ENCODE measurements around the gene FRMD3.

Gene FRMD3

DNA sequence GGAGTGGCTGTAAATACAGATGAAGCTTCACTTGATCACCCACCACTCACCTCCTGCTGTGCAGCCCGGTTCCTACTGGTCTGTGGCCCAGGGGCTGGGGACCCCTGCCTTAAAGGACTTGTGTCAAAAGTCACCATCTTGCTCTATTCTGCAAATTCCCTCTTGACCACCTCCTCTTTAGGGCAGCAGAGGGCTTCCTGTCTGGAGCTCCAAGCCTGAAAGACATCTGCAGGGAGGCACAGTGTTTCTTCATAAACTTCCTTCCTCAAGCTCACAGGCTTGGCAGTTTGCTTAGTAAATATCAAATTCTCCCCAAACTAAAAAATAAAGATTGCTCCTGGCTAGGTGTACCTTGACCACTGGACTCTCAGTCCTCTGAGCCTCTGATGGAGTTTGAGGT is 104.4 kb downstream of the FRMD3 start:
- no peak for DNase-seq (ENCODE audit: low read depth, low spot score)

DNA sequence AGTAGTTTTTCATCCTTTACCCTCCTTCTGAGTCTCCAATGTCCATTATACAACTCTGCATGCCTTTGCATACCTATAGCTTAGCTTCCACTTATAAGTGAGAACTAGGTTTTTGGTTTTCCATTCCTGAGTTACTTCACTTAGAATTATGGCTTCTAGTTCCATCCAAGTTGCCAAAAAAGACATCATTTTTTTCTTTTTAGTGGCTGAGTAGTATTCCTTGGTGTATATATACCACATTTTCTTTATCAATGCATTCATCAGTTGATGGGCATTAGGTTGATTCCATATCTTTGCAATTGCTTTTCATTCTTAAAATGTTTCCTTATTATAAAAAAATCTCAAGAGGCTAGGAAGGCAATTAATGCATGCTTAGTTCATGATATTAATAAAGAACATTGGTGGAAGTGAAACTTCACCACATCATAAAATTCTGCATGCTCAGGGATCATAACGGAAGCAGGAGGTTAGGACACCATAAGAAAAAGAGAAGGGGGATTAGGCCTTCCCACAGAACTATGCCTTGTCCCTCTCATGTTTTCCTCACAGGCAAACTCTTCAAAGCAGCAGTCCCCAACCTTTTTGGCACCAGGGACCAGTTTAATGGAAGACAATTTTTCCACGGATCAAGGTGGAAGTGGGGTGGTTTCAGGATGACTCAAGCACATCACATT is 105.2 kb downstream of the FRMD3 start:
- no peak for DNase-seq (ENCODE audit: low read depth, low spot score)

DNA sequence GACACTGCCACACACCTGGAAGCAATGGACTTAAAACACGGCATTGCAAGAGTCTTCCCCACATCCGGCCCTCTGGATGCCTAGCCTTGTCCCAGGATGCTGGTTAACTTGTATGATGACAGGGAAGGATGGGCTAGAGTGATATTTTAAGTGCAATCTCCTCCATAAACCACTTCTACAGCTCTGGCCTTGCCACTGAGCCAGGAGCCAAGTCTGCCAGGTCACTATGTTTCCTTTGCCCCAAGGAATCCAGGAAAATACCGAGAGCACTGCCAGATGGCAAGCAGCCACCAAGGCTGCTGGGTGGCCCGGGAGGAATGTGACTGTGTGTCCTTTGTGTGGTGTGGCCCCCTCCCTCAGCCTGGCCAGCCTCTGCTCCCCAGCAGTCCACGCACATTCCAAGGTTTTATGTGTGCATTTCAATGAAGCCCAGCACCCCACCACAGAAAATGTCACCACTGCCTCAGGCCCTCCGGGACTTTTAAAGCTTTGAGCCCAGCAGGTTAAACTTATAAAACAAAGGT is 106.0 kb downstream of the FRMD3 start:
- DNase-seq (ENCODE audit: low read depth, low spot score), result no peak

DNA sequence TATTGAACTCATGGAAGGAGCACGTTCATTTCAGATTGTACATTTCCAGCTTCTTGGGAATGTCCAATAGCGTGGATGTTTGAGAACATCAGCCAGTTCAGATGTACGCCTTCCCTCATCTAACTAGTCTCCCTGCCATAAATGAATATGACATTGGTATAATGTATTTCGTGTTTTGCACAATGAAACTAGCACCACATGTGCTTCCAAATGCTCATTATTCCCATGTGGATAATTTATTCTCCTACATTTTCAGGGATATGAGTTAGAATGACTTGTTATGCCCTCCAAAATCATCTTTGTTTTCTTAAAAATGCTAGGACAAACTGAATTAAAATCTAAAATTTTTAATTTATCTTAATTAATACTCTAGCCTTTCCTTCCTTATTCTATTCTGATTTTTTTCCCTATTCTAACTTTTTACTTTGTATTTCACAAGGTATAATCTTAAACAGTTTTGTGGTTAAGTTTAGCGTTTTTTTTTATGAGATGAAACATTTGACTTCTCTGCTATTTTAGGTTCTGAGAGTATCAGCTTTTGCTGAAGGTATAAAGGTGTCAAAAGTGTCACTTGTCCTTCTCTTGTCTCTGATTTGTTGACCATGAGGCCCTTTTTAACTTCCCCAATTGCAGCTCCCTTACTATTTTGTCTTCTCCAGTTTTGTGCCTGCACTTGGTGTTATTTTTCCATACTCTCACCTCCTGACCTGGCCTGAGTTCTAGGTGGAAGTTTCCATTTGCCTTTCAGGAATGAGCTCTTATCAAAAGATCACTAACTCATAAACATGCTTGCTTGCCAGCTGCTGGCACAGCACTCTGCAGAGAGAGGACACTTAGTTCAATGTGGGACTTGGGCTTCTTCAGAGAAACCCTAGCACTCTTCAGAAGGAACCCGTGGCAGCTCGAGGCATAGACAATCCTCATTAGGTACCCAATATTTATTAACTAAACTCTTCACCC is 106.8 kb downstream of the FRMD3 start:
- DNase-seq (ENCODE audit: low read depth, low spot score), result no peak

DNA sequence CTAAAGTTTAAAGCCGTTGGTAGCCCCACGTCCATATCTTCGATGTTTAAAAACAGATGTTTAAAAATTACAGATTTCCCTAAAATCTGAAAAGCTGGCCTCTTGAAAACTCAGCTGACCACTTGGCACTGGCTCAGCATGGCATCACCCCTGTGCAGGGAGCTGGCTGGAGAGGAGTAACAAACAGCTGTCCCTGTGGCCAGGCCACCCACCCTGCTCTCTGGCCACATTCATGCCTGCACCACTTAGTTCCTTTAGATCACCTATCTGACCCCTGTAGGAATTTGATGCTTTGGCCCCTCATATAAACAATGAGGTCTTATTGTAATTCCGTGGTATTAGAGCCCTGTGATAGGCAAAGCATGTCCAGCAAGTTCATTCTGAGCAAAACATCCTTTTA is 107.5 kb downstream of the FRMD3 start:
- no peak for DNase-seq (ENCODE audit: low read depth, low spot score)

DNA sequence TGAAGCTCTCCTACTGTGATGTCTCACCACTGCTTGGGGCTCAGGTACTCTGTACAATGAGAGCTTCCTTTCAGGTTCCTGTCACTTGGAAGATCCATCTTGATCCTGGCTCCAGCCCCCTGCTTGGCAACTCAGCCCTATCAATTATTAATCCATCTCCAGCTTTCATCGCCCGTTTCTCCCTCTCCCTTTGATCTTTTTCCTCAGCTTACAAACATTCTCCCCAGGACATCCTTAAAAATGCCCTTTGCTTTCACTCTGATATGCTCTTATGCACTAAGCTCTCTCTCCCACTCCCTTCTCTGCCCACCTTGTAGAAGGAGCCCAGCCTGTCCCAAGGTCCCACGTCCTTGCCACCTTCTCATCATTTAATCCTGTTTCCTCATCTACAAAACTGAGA is 109.0 kb downstream of the FRMD3 start:
- no peak for DNase-seq (ENCODE audit: low read depth, low spot score)

DNA sequence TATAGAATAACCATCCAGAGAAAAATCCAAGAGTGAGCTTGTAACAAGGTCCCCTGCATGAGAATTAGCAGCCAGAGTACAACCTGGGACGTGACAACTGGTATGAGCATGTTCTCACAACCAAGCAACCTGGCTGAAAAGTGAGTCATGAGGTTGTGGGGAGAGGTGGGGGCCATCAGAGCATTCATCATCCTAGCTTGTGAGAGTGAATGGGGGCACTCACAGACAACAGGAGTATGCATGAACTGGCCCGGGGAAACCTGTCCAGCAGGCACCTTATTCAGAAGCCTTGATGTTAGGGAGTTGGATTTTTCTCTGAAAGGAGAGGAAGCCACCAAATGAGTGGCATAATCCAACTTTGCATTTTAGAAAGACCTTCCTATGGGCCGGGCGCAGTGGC is 113.0 kb downstream of the FRMD3 start:
- no peak for DNase-seq (ENCODE audit: low read depth, low spot score)

DNA sequence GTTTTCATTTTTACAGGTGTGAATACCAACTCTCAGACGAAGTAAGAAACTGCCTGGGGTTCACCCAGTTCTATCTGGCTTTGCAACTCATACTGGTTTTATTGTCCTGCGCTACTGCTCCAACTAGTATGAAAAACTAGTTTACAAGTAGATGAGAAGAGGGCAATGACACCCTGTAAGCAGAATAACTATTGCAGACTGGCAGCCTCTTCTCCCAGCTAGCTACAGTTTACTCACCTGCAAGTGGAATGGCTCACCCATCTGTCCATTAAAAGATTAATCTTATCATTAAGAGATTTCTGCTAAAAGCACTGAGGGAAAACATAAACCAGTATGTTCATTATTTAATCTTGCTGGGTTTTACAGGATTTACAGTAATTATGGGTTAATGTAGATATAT is 113.4 kb downstream of the FRMD3 start:
- DNase-seq (ENCODE audit: low read depth, low spot score), result no peak

DNA sequence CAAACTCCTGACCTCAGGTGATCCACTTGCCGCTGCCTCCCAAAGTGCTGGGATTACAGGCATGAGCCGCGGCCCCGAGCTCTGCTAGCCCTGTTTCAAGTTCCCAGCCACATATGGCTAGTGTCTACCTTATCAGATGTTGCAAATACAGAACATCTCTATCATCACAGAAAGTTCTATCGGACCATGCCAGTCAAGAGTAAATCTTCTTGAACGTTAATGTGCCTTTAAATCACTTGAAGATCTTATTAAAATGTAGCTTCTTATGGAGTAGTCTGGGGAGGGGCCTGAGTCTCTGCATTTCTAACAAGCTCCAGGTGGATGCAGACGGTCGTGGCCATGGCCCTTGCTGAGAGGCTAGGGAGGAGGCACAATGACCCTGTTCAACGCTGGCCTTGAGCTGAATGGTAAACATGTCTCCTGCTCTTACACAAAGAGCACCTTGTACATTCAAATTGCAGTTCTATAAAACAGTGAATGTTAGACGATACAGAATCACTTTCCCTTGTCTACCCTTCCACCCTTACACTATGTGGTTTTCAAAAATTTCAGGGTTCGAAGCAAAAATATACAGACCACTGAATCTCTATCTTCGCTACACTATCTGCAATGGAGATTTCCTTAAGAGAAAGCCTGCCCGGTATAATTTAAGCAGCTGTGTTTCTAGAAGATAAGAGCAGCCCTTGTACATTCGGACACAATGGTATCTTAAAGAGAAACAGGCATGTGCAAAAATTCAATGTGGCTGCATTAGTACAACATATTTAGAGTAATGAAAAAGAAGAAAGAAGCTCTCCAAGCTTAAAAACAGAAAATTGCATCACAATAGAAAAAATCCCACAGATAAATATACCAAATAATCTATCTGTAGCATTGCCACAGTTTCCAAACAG is 114.1 kb downstream of the FRMD3 start:
- DNase-seq (ENCODE audit: low read depth, low spot score), result no peak

DNA sequence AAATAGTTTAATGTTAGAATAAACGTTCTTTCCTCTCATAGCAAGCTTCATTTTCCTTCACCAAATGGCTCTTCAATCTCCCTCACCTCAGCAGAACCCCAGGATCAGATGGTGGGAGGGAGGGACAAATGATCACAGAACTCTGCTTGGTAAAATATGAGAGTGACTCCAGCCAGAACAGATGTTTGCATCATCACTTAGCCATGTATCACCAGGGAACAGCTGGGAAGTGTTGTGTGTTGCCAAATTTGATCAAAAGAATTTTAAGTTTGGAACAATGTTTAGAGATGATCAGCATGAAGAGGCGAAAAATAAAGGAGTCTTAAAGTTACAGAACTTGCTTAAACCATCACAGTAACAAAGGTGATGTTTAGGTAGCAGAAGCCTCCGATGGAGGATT is 115.7 kb downstream of the FRMD3 start:
- no peak for DNase-seq (ENCODE audit: low read depth, low spot score)

DNA sequence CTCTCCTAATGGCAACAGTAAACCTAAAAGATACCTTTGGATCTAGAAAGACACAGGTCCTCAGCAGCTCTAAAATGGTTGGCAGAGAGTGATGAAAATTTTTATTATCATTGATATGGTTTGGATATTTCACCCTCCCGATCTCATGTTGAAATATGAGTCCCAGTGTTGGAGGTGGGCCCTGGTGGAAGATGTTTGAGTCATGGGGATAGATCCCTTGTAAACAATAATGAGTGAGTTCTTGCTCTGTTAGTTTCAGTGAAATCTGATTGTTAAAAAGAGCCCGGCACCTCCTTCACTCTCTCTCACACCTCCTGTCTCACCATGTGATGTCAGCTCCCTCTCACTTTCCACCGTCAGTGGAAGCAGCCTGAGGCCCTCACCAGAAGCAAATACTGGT is 117.7 kb downstream of the FRMD3 start:
- DNase-seq (ENCODE audit: low read depth, low spot score), result no peak

DNA sequence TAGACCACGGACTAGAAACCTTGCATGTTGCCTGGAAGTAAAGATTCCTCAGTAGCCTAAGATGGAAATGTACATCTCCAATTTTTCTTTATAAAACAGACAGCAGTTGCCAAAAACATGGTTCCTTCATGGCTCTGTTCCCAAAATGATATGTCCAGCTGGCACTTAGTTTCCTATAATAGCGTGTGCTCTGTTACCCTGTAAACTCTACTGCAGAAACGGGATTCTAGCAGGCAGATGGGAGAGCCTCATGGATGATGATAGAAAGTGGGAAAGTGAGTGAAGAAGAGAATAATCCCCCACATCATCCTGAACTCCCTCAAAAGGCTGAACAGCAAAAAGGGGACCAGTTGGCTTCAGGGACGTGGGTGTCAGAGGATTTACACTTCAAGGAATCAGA is 118.2 kb downstream of the FRMD3 start:
- DNase-seq (ENCODE audit: low read depth, low spot score), result no peak

DNA sequence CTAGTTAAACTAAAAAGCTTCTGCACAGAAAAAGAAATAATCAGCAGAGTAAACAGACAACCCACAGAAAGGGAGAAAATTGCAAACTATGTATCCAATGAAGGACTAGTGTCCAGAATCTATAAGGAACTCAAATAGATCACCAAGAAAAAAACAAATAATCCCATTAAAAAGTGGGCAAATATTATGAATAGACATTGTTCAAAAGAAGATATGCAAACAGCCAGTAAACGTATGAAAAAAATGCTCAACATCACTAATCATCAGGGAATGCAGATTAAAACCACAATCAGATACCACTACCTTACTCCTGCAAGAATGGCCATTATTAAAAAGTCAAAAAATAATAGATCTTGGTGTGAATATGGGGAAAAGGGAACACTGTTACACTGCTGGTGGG is 119.9 kb downstream of the FRMD3 start:
- no peak for DNase-seq (ENCODE audit: low read depth, low spot score)

DNA sequence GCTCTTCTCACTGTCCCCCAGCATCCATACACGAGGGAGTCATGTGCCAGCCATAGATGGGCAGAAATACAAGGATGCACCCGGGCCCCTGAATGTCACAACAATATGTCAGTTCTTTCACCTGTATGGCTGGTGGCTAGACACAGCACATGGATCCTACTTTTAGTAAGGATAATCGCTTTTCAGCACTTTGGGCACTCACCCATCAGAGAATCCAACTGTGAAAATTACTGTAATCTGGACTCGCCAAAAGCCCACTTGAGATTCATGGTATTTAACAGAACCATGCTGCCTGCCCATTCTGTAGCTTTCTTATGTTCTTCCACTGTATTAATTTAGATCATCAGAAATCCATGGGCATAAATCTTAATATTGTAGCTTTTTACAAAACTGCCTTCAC is 124.8 kb downstream of the FRMD3 start:
- no peak for DNase-seq (ENCODE audit: low read depth, low spot score)

DNA sequence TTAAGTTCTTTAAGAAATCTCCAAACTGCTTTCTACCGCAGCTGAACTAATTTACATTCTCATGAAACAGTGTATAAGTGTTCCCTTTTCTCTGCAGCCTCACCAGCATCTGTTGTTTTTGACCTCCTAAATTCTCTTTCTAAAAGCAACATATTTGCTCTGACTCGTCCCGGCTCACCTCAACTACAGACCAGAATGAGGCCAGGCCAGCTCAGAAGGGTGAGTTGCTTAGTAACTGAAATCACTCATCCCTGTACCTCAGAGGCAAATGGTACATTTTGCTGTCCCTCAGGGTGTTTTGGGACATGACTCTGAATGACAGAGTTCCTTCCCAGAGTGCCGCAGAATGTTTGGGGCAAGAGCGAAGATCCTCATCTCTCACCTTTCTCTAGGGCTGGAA is 127.5 kb downstream of the FRMD3 start:
- no peak for DNase-seq (ENCODE audit: low read depth, low spot score)

DNA sequence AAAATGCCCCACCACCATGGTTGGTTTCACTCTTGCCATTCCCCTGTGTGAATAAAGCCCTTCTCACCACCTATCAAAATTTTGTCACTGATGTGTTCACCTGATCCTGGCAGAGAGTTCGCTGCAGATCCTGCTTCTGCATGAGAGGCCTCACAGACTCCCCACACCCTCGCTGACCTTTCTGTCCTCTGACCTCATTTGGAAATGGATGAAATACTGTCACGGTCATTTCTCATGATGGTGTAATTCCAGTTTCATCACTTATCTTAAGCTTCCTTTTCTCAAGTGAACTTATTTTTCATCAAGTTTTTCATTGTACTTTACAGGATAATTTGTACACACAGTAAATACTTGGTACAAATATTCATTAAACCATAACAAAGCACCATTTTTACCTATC is 131.3 kb downstream of the FRMD3 start:
- no peak for DNase-seq (ENCODE audit: low read depth, low spot score)

DNA sequence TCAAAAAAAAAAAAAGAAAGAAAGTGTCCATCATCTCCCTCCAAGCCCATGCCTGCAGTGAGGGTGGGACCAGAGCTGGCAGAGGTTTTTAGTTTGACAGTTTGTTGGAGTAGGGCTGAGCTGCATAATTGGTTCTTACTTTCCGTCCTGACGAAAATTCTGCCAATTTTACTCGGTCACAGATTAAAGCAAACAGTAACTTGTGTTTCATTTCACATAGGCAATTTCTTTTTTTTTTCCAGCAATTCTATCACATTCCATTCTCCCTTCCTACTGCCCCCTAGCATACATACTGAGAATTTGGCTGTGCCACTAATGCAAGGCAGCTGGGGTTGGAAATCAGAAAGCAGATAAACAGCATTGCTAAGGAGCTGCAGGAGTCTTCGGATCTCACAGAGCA is 132.4 kb downstream of the FRMD3 start:
- DNase-seq (ENCODE audit: low read depth, low spot score), result no peak

DNA sequence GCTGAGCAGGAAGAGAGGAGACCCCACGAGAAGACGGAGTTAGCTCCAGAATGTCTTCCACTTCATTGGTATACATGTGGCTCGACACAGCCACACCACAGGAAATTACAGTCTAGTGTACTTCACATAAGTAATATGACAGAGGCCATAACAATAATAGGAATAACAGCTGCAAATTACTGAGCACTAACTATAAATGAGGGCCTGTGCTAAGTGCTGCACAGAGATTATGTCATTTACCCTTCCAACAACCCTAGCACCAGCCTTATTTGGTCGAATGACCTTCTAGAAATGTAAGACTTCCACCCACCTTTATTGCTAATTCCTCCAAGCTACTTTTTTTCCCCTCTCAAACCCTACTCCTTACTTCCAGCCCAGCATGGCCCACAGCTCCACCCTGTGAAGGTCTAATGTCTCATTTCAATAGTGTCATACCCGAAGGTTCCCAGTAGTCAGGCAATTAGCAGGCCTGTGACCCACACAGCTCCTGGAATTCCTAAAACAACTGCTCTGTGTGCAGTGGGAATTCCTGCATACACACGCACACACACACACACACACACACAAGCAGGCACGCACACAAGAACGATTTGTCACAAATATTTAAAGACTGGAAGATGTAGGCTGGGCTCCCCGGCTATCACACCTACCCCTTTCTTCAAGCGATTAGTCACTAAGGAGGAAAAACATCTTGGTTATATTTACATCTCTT is 134.5 kb downstream of the FRMD3 start:
- no peak for DNase-seq (ENCODE audit: low read depth, low spot score)

DNA sequence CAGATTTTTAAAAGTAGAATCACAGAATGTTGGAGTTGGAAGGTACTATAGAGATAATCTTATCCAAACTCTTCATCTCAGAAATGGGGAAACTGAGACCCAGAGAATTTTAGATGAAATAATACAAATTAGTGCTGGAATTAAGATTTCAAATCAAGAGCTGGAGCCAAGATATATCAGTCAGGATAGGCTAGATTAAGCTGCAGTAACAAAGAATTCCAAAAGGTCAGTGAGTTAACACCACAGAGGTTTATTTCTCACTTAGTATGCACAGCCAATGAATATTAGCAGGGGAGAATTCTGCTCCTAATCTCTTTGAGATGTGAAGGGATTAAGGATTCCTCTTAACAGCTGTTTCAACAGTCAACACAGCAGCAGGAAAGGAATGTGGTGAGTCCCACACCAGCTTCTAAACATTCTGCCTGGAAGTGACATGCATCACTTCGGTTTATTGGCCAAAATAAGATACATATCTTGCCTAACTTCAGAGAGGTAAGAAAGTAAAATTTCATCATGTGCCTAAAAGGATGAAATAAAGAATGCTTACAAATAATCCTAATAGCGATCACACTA is 136.8 kb downstream of the FRMD3 start:
- DNase-seq (ENCODE audit: low read depth, low spot score), result no peak

DNA sequence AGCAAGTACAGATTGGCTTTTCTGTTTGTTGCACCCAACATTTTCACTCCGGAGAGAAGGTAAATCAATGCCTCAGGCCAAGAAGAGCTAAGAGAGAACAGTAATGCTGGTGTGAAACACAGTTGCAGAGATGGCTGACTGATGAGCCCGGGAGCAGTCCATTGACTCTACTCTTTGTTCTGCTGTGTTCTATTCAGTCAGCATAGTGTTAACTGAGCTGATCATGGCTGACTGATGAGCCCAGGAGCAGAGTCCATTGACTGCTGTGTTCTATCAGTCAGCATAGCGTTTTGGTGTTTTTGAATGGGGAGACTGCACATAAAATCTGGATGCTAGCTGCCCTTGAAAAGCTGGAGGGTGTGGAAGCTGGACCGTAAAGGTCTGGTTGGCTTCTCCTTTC is 141.4 kb downstream of the FRMD3 start:
- no peak for DNase-seq (ENCODE audit: low read depth, low spot score)

DNA sequence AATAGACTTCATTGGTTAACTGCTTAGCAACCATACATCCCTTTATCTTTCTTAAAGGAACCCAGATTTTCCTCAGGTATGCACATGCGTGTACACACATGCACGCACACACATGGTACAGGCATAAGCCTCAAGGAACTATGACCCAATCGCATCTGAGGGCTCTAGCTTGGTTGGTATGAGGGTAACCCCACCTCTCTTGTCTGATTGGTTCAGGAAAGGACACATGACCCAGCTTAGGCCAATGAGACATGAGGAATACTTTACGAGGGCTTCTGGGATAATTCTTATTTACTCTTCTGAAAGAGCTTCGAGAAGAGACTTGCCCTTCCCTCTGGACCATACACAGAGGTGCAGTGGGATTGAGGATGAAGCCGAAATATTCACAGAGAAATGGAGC is 141.9 kb downstream of the FRMD3 start:
- DNase-seq (ENCODE audit: low read depth, low spot score), result no peak

Data from activated CD4-positive, CD25-positive, alpha-beta regulatory T cell treated with anti-CD3 and anti-CD28 coated beads, Interleukin-2, amount 50 U/mL, for 16 hours (primary cell).